Uterus (tissue), 4 donors: ENCODE results near the gene AADACL4. TPM values are rescaled to one million over a fixed set of nuclear protein-coding genes. Genes with fewer than 3 reads are reported as not detected.

Experiments used
- DNase-seq, 2 donors: peaks; one replicate each; pipeline ENCODE4 v3.0.0-alpha.2; 2019 to 2020
- H3K27ac ChIP-seq, 2 donors: fragments of 200-600 bp; sonication (generic); 1 replicate in 1 of 2; 2 replicates in 1 of 2; pipeline ENCODE4 v1.5.1; 2016 to 2018
- H3K27me3 ChIP-seq, 2 donors: fragments of 200-600 bp; sonication (generic); one replicate each; pipeline ENCODE4 v1.5.1; 2018 to 2019; ENCODE audit warnings: control low read depth in 1 of 2
- H3K36me3 ChIP-seq, 2 donors: fragments of 200-600 bp; sonication (generic); one replicate each; pipeline ENCODE4 v1.5.1; 2019; ENCODE audit warnings: control low read depth in 1 of 2
- H3K4me1 ChIP-seq, 2 donors: fragments of 200-600 bp; sonication (generic); one replicate each; pipeline ENCODE4 v1.5.1; 2018 to 2019; ENCODE audit warnings: control low read depth in 1 of 2
- H3K4me3 ChIP-seq, 2 donors: fragments of 200-600 bp; sonication (generic); 1 replicate in 1 of 2; 2 replicates in 1 of 2; pipeline ENCODE4 v1.5.1; 2018 to 2019; ENCODE audit warnings: mild to moderate bottlenecking in 1 of 2
- H3K9me3 ChIP-seq, 2 donors: fragments of 200-600 bp; sonication (generic); one replicate each; pipeline ENCODE4 v1.5.1; 2019; ENCODE audit warnings: control low read depth in 1 of 2
- CTCF ChIP-seq, 4 experiments: fragments of 200-600 bp in 2 of 4; fragments of 450-650 bp in 2 of 4; sonication (generic) in 2 of 4; IDR thresholded peaks; one replicate each; pipeline ENCODE4 v1.5.1; 2016 to 2019; ENCODE audit warnings: antibody characterized with exemption in 4 of 4, mild to moderate bottlenecking in 2 of 4, moderate library complexity in 1 of 4
- POLR2A ChIP-seq, 2 donors: fragments of 450-650 bp; IDR thresholded peaks; one replicate each; pipeline ENCODE4 v1.6.1; 2016; ENCODE audit warnings: antibody characterized with exemption in 2 of 2, mild to moderate bottlenecking in 1 of 2, moderate library complexity in 1 of 2
- intact Hi-C: fragments of 100-400 bp; cut with DNase I; formaldehyde crosslinking; loops from one replicate; pipeline ENCODE4 v1.15.1; 2023; ENCODE audit warnings: low total_unique reads
- total RNA-seq, 4 donors: library from RNA; depleted of rRNA in 3 of 4; stranded (reverse); fragments of >200 nt in 3 of 4; gene quantifications; one replicate each; pipeline versions ENCODE4 v1.1.0 to v1.2.4, GENCODE V29; 2014 to 2023
- donor health status: DM: yes; HTN: yes; CAD: no.

The AADACL4 gene
- total RNA-seq, 4 donors from 2014 or later, result 0.14 to 0.46 TPM; not detected in 2

GRCh38 chr1:12597792-12598191 lies 46.1 kb upstream of the AADACL4 start:
- peaks cover 0 to 25% of the 10 kb centered on the region in 2 donors for H3K4me1 ChIP-seq
- no peaks in the 10 kb centered on the region for H3K36me3 ChIP-seq
- no peak overlapping the region for H3K4me3 ChIP-seq
- H3K9me3 ChIP-seq, result no peaks in the 10 kb centered on the region
- H3K27me3 ChIP-seq, result no peaks in the 10 kb centered on the region
- DNase-seq, result no peak
- TF ChIP-seq POLR2A (IDR thresholded peaks at IDR 0.05) (no peak), CTCF (IDR thresholded peaks at IDR 0.05) (no peak)
- intact Hi-C loops, result no loop called here
- peak overlapping the region; percentile 28 to 92 for H3K27ac ChIP-seq

GRCh38 chr1:12598974-12599373 lies 44.9 kb upstream of the AADACL4 start:
- peak overlapping the region; percentile 57 to 92 for H3K27ac ChIP-seq
- peaks cover 0 to 25% of the 10 kb centered on the region in 2 donors for H3K4me1 ChIP-seq
- no peak overlapping the region for H3K4me3 ChIP-seq
- no peaks in the 10 kb centered on the region for H3K27me3 ChIP-seq
- no peaks in the 10 kb centered on the region for H3K9me3 ChIP-seq
- H3K36me3 ChIP-seq, result no peaks in the 10 kb centered on the region
- no peak for DNase-seq
- TF ChIP-seq POLR2A (IDR thresholded peaks at IDR 0.05), result no peak
- no peak for TF ChIP-seq CTCF (IDR thresholded peaks at IDR 0.05)
- intact Hi-C loops, result no loop called here

- DNase-seq, result no peak
- Histone ChIP-seq H3K4me1 (peaks cover 0 to 25% of the 10 kb centered on the region in 2 donors), H3K27me3 (no peaks in the 10 kb centered on the region), H3K4me3 (no peak overlapping the region), H3K27ac (peak overlapping the region; percentile 57 to 92), H3K9me3 (no peaks in the 10 kb centered on the region), H3K36me3 (no peaks in the 10 kb centered on the region)
- no peak for TF ChIP-seq POLR2A (IDR thresholded peaks at IDR 0.05)
- TF ChIP-seq CTCF (IDR thresholded peaks at IDR 0.05), result no peak
- intact Hi-C loops, result no loop called here
Measured at GRCh38 chr1:12599657-12600056, 44.2 kb upstream of the AADACL4 start.

GRCh38 chr1:12600335-12600734 lies 43.5 kb upstream of the AADACL4 start:
- H3K9me3 ChIP-seq, result no peaks in the 10 kb centered on the region
- H3K4me3 ChIP-seq, result no peak overlapping the region
- peak; percentile 63 to 76 for DNase-seq
- peak overlapping the region; percentile 57 to 92 for H3K27ac ChIP-seq
- H3K36me3 ChIP-seq, result no peaks in the 10 kb centered on the region
- TF ChIP-seq CTCF (IDR thresholded peaks at IDR 0.05) (no peak), POLR2A (IDR thresholded peaks at IDR 0.05) (no peak)
- H3K4me1 ChIP-seq, result peaks cover 0 to 25% of the 10 kb centered on the region in 2 donors
- intact Hi-C loops, result no loop called here
- H3K27me3 ChIP-seq, result no peaks in the 10 kb centered on the region

GRCh38 chr1:12600880-12601633 lies 42.8 kb upstream of the AADACL4 start:
- peak overlapping the region; percentile 0 to 92 for H3K27ac ChIP-seq
- peak in 1 of 2 donors; percentile 51 for DNase-seq
- no peaks in the 10 kb centered on the region for H3K36me3 ChIP-seq
- no peaks in the 10 kb centered on the region for H3K9me3 ChIP-seq
- no peaks in the 10 kb centered on the region for H3K27me3 ChIP-seq
- intact Hi-C loops, result no loop called here
- H3K4me1 ChIP-seq, result peaks cover 0 to 18% of the 10 kb centered on the region in 2 donors
- TF ChIP-seq POLR2A (IDR thresholded peaks at IDR 0.05) (no peak), CTCF (IDR thresholded peaks at IDR 0.05) (peak in 2 of 4 experiments; percentile 13 to 33)
- H3K4me3 ChIP-seq, result no peak overlapping the region
